Activated naive CD4-positive, alpha-beta T cell treated with anti-CD3 and anti-CD28 coated beads, Interleukin-2, amount 10 ng/mL, durations not matched to agents 7 days and 5 days (primary cell): Measurements from ENCODE around the gene SLC5A1.
A peak's percentile ranks its signal among the peaks of the same experiment; 100 is the strongest.

Experiments
- CTCF ChIA-PET: fragments of 350-600 bp; sonication (Branson Sonifier 250); formaldehyde crosslinking; loops from one replicate; lab custom pipeline; 2021; ENCODE audit warnings: antibody characterized with exemption; lab: Charles Lee
- DNase-seq: peaks from one replicate; pipeline ENCODE4 v3.0.0-alpha.2; 2020
- H3K27ac Mint-ChIP-seq: one replicate; pipeline ENCODE4 v1.8.0; 2021; ENCODE audit warnings: mild to moderate bottlenecking, moderate library complexity, mixed read lengths
- H3K27me3 Mint-ChIP-seq: one replicate; pipeline ENCODE4 v1.8.0; 2021; ENCODE audit warnings: mild to moderate bottlenecking, mixed read lengths
- H3K36me3 Mint-ChIP-seq: one replicate; pipeline ENCODE4 v1.8.0; 2021; ENCODE audit warnings: mixed read lengths
- H3K4me1 Mint-ChIP-seq: one replicate; pipeline ENCODE4 v1.8.0; 2021; ENCODE audit warnings: mixed read lengths
- H3K4me3 Mint-ChIP-seq: one replicate; pipeline ENCODE4 v1.8.0; 2021; ENCODE audit warnings: mild to moderate bottlenecking, moderate library complexity, mixed read lengths
- H3K9me3 Mint-ChIP-seq: one replicate; pipeline ENCODE4 v1.8.0; 2021; ENCODE audit warnings: mixed read lengths

Gene SLC5A1

DNA sequence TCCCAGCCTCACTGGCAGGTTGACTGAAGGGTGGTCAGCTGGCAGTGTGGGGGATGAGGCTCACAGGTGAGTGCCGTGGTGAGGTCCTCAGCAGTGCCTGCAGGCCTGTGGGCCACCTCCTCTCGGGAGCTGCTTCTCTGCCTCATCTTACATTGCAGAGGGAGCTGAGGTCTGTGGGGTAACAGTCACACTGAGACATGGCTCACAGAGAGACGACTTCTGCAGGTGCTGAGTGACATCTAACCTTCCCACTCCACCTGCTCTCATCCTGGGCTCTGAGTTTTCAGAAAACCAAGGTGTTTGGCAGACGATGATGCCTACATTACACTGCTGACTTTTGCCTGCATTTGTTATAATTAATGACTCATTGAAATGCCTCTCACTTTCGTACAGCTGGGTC, 8.8 kb upstream of the SLC5A1 start:
- no peaks in the 10 kb centered on the region for H3K9me3 Mint-ChIP-seq
- H3K4me3 Mint-ChIP-seq: no peak overlapping the region
- no peak for DNase-seq
- peaks cover 28% of the 10 kb centered on the region for H3K27me3 Mint-ChIP-seq
- CTCF ChIA-PET: no interaction called here
- no peaks in the 10 kb centered on the region for H3K4me1 Mint-ChIP-seq
- no peak overlapping the region for H3K27ac Mint-ChIP-seq
- no peaks in the 10 kb centered on the region for H3K36me3 Mint-ChIP-seq

DNA sequence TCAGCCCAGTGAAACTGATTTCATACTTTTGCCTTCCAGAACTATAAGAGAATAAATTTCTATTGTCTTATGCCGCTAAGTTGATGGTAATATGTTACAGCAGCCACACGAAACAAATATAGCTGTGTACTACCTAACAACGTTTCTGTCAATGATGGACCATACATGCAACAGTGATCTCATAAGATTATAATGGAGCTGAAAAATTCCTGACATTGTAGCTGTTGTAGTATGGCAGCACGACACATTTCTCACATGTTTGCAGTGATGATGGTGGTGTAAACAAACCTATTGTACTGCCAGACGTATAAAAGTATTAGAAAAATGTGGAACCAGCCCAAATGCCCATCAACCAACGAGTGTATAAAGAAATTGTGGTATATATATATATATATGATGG, 5.8 kb upstream of the SLC5A1 start:
- peaks cover 52% of the 10 kb centered on the region for H3K27me3 Mint-ChIP-seq
- H3K4me1 Mint-ChIP-seq: no peaks in the 10 kb centered on the region
- H3K27ac Mint-ChIP-seq: no peak overlapping the region
- H3K9me3 Mint-ChIP-seq: no peaks in the 10 kb centered on the region
- DNase-seq: no peak
- no peaks in the 10 kb centered on the region for H3K36me3 Mint-ChIP-seq
- CTCF ChIA-PET: no interaction called here
- no peak overlapping the region for H3K4me3 Mint-ChIP-seq

DNA sequence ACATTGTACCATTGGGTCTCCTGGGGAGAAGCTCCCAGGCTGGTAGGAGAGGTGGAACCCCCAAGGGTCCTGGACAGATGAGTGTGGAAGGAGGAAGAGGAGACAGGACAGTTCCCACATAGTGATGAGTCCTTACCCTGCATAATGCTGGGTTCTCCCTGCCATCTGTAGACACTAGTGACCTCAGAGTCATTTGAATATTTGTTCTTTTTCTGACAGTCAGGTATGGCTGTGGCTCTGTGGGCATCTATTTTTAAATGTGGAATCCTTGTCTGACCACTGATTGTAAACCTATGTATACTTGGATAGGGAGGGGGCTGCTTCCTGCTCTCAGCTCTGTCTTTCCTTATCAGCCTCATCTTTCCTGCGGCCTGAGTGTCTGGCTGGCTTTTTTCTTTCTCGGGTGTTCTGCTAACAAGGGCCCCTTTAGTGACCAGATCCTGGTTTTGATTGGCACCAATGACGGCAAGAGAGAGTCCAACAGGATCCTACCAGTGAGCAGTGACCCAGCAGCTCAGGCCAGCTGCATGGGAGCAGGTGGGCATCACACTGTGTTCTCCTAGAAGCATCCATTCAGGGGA, 2.6 kb upstream of the SLC5A1 start:
- CTCF ChIA-PET: no interaction called here
- no peak overlapping the region for H3K4me3 Mint-ChIP-seq
- no peak overlapping the region for H3K27ac Mint-ChIP-seq
- H3K9me3 Mint-ChIP-seq: no peaks in the 10 kb centered on the region
- peaks cover 72% of the 10 kb centered on the region for H3K27me3 Mint-ChIP-seq
- H3K36me3 Mint-ChIP-seq: no peaks in the 10 kb centered on the region
- no peak for DNase-seq
- H3K4me1 Mint-ChIP-seq: no peaks in the 10 kb centered on the region

DNA sequence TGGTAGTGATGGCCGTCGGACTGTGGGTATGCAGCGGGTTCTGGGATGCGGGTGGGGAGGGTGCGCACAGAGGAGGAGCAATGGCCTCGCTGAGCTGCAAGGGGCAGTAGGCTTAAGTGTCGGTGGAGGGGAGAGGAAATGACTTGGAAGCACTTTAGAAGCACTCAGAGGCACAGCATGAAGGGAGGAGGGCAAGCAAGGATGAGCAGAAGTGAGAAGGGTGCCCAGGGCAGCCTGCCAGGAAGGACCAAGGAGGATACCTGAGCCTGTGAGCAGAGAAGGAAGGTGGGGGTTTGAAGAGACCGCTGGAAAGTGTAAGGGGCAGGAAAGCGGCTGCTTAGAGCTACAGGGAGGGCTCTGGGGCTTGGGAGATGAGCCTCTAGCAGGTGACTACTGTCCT, 330 bp downstream of the SLC5A1 start:
- no peak for DNase-seq
- Mint-ChIP-seq H3K36me3 (no peaks in the 10 kb centered on the region), H3K4me1 (no peaks in the 10 kb centered on the region), H3K9me3 (no peaks in the 10 kb centered on the region), H3K27me3 (peaks cover 88% of the 10 kb centered on the region), H3K27ac (no peak overlapping the region), H3K4me3 (no peak overlapping the region)
- CTCF ChIA-PET: no interaction called here

DNA sequence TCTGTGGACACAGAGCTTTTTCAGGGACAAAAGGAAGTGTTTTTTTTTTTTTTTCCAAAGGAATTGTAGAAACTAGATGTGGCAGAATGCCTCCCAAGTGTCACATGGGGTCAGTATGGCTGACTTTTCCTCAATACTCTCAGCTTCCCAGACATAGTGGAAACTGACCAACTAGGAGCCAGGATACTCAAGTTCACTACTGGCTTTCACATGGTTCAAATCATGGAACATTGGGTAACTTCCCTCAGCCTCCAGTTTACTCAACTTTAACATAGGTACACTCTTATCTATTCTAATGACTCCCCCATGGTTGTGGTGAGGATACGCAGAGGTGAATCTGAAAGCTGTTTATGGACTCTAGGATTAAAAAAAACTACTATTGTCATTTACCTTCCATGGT, 1.4 kb downstream of the SLC5A1 start:
- H3K27me3 Mint-ChIP-seq: peaks cover 82% of the 10 kb centered on the region
- CTCF ChIA-PET: no interaction called here
- H3K4me1 Mint-ChIP-seq: no peaks in the 10 kb centered on the region
- H3K27ac Mint-ChIP-seq: no peak overlapping the region
- H3K9me3 Mint-ChIP-seq: no peaks in the 10 kb centered on the region
- no peaks in the 10 kb centered on the region for H3K36me3 Mint-ChIP-seq
- DNase-seq: no peak
- H3K4me3 Mint-ChIP-seq: no peak overlapping the region

DNA sequence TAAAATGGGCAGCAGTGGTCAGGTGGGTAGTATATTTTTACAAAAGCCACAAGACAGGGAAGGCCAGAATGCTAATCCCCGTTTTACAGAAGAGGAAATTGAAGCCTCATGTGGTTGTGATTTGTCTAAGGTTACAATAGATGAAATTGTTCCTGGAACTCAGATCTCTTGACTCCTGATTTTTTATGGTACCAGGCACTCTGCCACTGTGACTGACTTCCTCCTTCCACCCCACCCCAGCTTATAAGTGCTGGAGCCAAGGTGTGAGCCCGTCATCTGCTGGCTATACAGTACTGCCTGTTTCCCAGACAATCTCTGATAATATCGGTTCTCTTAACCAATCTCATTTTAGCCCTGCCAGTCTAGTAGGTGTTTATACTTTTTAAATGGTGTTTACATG, 1.9 kb downstream of the SLC5A1 start:
- no peaks in the 10 kb centered on the region for H3K36me3 Mint-ChIP-seq
- no peak for DNase-seq
- no peak overlapping the region for H3K27ac Mint-ChIP-seq
- H3K27me3 Mint-ChIP-seq: peaks cover 82% of the 10 kb centered on the region
- H3K4me1 Mint-ChIP-seq: no peaks in the 10 kb centered on the region
- H3K9me3 Mint-ChIP-seq: no peaks in the 10 kb centered on the region
- H3K4me3 Mint-ChIP-seq: no peak overlapping the region
- CTCF ChIA-PET: no interaction called here

DNA sequence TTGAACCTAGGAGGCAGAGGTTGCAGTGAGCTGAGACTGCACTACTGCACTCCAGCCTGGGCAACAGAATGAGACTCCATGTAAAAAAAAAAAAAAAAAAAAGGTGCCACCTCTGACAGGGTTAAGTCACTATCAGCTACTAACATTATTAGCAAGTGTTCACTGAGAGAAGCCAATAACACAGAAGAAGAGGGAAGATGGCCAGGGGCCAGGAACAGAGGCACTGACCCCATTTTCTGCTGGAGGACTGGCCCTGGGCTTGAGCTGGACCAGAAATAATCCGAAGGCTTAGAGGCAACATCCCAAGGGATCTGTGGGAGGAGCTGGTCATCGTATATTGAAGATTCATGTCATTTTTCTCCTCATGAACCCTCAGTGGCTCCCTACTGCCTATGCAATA, 5.0 kb downstream of the SLC5A1 start:
- Mint-ChIP-seq H3K27ac (no peak overlapping the region), H3K4me3 (no peak overlapping the region), H3K27me3 (peaks cover 79% of the 10 kb centered on the region), H3K36me3 (no peaks in the 10 kb centered on the region), H3K9me3 (no peaks in the 10 kb centered on the region), H3K4me1 (peaks cover 10% of the 10 kb centered on the region)
- DNase-seq: no peak
- CTCF ChIA-PET: no interaction called here

DNA sequence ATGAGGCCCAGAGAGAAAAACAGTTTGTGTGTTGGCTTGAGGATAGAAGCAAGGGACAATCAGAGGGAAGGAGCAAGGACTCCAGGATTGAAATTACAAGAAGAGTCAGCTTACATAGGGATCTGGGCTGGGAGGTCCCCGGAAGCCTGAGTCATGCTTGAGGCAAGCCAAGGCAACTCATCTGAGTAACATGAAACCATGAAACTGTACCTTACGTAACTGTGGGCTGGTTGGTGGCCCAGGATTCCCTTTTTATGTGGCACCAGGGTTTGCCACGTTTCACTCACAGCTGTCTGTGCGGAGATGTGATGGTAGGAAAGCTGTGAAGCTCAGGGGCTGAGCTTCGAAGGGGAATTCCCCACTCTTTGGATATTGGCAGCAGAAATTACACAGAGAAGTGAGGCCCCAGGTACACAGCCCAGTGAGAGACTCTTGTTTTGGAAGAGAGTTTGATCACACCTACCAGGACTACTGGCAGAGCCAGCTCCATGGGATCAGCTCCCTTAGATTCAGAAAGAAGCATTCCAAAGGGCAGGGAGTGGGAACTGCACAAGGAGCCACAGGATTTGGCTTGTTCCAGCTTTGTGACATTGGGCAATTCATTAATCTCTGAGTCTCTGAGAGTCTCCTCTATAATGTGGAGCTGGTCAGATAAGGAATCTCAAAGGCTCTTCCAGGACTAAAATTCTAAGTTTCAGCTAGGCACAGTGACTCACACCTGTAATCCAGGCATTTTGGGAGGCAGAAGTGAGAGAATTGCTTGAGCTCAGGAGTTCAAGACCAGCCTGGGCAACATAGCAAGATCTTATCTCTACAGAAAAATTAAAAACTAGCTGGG, 7.8 kb downstream of the SLC5A1 start:
- no peak overlapping the region for H3K4me3 Mint-ChIP-seq
- DNase-seq: peak; percentile 56
- peaks cover 10% of the 10 kb centered on the region for H3K4me1 Mint-ChIP-seq
- peaks cover 74% of the 10 kb centered on the region for H3K27me3 Mint-ChIP-seq
- no peaks in the 10 kb centered on the region for H3K36me3 Mint-ChIP-seq
- CTCF ChIA-PET: interaction anchor here (0.7 to 1.5 kb wide), 2 partner anchors 13 to 34 kb away, joined by 3 read pairs; no protein-coding TSS in a partner anchor
- H3K27ac Mint-ChIP-seq: no peak overlapping the region
- H3K9me3 Mint-ChIP-seq: no peaks in the 10 kb centered on the region

DNA sequence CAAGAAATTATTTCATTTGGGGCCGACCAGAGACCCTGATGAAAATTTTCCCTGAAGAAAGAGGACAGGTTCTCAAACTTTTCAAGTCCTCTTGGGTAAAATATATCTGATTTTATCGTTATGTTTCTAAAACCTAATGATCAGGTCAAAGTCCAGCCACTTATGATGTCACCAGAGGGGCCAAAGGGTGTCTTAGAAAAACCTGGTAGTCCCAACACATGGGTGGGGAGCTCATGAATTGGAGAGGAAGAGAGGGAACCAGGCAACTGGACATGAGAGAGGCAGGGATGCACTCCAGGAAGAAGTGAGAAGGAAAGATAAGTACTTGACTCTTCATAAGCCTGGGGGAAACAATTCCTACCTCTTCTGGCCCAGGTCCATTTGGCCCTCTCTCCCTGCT, 9.2 kb downstream of the SLC5A1 start:
- no peaks in the 10 kb centered on the region for H3K9me3 Mint-ChIP-seq
- no peak for DNase-seq
- H3K4me1 Mint-ChIP-seq: peaks cover 10% of the 10 kb centered on the region
- H3K36me3 Mint-ChIP-seq: no peaks in the 10 kb centered on the region
- peaks cover 68% of the 10 kb centered on the region for H3K27me3 Mint-ChIP-seq
- CTCF ChIA-PET: no interaction called here
- no peak overlapping the region for H3K27ac Mint-ChIP-seq
- no peak overlapping the region for H3K4me3 Mint-ChIP-seq

DNA sequence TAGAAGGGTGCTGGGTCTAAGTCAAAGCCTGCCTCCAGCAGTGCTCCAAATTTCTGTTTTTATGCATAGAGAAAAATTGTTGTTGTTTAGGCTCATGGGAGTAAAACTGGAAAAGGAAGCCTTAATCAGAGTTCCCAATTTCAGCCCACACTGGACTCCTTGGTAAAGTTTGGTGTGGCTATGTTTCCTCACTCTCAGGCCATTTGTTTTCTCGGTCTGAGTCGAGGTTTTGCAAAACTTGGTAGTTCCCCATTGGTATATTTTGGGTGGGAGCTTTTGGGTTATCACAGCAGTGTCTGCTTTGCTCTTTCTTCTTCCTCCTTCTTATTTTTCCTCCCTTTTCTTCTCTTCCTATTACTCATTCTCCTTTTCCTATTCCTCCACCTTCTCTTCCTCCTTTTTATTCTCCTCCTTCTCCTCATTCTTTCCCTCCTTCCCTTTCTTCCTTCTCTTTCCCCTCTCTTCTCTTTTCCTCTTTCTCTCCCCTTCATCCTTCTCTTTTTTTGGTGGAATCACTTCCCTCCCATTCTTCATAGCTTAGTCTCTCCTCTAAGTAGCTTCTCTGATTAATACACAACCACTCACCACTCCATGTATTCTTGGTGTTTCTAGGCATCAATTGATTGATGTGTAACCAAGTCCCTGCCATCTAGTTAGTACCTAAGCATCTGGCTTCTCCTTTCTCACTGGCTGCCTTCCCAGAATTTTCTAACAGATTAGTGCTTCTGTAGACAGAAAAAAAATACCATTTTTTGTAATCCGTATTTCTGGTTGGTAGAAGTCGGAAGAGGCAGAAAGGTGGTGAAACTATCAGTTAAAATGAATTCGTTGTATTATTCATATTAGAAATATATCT, 10.1 kb downstream of the SLC5A1 start:
- CTCF ChIA-PET: no interaction called here
- H3K4me3 Mint-ChIP-seq: no peak overlapping the region
- DNase-seq: no peak
- no peak overlapping the region for H3K27ac Mint-ChIP-seq
- H3K9me3 Mint-ChIP-seq: no peaks in the 10 kb centered on the region
- H3K27me3 Mint-ChIP-seq: peaks cover 65% of the 10 kb centered on the region
- H3K36me3 Mint-ChIP-seq: no peaks in the 10 kb centered on the region
- peaks cover 10% of the 10 kb centered on the region for H3K4me1 Mint-ChIP-seq

DNA sequence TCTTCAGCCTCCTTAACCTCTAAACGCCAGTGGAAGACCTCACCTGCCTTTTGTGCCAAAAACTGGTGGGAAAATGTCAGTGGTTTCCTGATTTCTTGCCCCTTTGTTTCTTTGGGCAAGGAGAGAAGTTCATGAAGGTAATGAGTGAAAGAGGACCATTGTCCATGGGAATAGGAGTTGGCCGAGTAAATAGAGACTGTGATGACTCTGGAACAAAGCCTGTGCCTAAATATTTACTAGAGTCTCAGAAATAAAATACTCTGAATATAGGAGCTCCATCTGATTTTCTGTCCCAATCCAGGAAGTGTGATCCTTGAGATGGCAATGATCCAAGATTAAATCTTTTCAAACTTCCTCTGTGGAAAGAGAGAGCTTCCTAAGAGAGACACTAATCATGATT, 12.0 kb downstream of the SLC5A1 start:
- Mint-ChIP-seq H3K9me3 (no peaks in the 10 kb centered on the region), H3K4me1 (peaks cover 10% of the 10 kb centered on the region), H3K36me3 (no peaks in the 10 kb centered on the region), H3K27ac (no peak overlapping the region), H3K27me3 (peaks cover 69% of the 10 kb centered on the region), H3K4me3 (no peak overlapping the region)
- CTCF ChIA-PET: no interaction called here
- DNase-seq: no peak

DNA sequence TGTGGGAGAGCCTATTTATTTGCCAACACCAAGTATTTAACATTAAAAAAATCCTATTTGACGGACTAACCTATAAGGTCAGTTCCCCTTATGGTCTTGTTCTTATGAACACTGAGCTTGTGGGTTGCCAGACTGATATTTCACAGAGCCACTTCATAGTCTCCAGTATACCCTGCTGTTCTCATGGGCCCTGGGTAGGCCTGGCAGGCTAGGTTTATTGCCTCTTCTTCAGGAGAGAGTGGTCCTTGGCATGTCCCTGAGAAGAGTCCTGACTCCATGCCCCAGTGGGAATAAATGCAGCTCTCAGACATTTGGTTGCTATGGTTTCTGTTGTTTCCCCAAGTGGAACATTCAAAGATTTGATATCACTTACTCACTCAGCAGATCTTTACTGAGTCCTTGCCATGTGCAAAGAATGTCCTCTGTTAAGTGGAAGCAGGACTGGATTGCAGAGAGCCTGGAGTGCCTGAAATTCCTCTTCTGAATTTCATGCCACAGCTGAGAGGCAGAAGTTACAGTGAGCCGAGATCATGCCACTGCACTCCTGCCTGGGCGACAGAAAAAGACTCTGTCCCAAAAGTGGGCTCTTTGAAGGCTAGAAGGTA, 15.7 kb downstream of the SLC5A1 start:
- Mint-ChIP-seq H3K4me3 (no peak overlapping the region), H3K27me3 (peaks cover 54% of the 10 kb centered on the region), H3K4me1 (no peaks in the 10 kb centered on the region), H3K27ac (no peak overlapping the region), H3K36me3 (no peaks in the 10 kb centered on the region), H3K9me3 (no peaks in the 10 kb centered on the region)
- CTCF ChIA-PET: no interaction called here
- no peak for DNase-seq

DNA sequence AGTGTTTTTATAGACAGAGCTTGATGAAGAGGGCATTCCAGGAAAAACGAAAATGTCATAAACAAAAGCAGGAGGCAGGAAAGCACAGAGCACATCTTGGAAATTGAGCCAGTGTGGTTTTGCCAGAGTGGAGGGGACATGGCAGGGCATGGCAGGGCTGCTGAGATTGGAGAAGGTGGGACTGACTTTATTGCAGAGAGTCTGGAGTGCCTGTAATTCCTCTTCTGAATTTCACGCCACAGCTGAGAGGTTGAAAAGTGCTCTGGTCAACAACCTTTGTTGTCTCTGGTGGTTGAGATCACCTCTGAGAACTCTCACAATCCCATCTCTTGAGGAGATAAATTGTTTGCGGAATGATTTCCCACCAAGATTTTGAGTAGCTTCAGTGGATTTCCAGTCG, 16.4 kb downstream of the SLC5A1 start:
- CTCF ChIA-PET: no interaction called here
- H3K27ac Mint-ChIP-seq: no peak overlapping the region
- H3K9me3 Mint-ChIP-seq: no peaks in the 10 kb centered on the region
- no peak for DNase-seq
- H3K27me3 Mint-ChIP-seq: peaks cover 54% of the 10 kb centered on the region
- no peak overlapping the region for H3K4me3 Mint-ChIP-seq
- H3K36me3 Mint-ChIP-seq: no peaks in the 10 kb centered on the region
- no peaks in the 10 kb centered on the region for H3K4me1 Mint-ChIP-seq

DNA sequence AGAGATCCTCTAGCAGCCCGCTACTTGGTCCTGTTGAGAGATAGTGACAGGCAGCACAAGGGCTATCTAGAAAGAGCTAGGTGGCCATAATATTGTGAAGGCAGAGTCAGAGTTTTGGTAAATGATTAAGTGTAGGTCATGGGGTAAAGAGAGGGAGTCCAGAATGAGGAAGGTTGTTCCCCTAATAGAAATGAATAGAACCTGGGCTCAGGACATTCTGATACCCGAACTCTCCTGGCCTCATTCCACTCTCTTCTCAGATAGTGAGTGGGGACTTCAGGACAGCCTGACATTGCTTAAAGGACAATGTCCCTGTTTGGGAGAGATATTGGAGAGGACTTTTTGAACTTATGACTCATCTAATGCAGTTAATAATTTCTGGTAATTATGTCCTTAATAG, 20.6 kb downstream of the SLC5A1 start:
- no peak for DNase-seq
- Mint-ChIP-seq H3K4me3 (no peak overlapping the region), H3K27me3 (peaks cover 48% of the 10 kb centered on the region), H3K27ac (no peak overlapping the region), H3K36me3 (no peaks in the 10 kb centered on the region), H3K4me1 (no peaks in the 10 kb centered on the region), H3K9me3 (no peaks in the 10 kb centered on the region)
- CTCF ChIA-PET: interaction anchor here (1.2 kb wide), 1 partner anchor 13 kb away, joined by 3 read pairs; no protein-coding TSS in a partner anchor
